MCF 10A (cell line): ENCODE measurements around the gene MERTK. TPM values are rescaled to one million over a fixed set of nuclear protein-coding genes. Genes with fewer than 3 reads are reported as not detected.
"Not testable (repeated sequence)": the region's sequence is repeated elsewhere in the genome, so short reads cannot be mapped to it uniquely, and the experiment has no call there.

ENCODE experiments used
- BruUV-seq: library from RNA; stranded (reverse); fragments of 400-500 nt; replicated peaks from 2 replicates; lab custom pipeline; 2021; lab: Mats Ljungman, UMichigan
- CTCF ChIA-PET: fragments of 300-600 bp; sonication (Branson Sonifier 250); formaldehyde crosslinking; extraction: SDS; loops from one replicate; lab custom pipeline; 2021; ENCODE audit warnings: antibody characterized with exemption, inconsistent platforms; lab: Yijun Ruan, JAX
- POLR2A ChIA-PET: fragments of 300-600, 350-650 bp; sonication (Branson Sonifier 250); formaldehyde crosslinking; extraction: SDS; loops from one replicate; lab custom pipeline; 2020; ENCODE audit warnings: antibody characterized with exemption, inconsistent platforms; lab: Yijun Ruan, JAX
- DNase-seq: peaks from one replicate; pipeline ENCODE4 v3.0.0-alpha.2; 2018; ENCODE audit not compliant: unreplicated experiment
- H3K27ac Mint-ChIP-seq: one replicate; pipeline ENCODE4 v1.8.0; 2022; ENCODE audit warnings: mild to moderate bottlenecking, low read depth, mixed read lengths; ENCODE audit not compliant: unreplicated experiment
- H3K27me3 Mint-ChIP-seq: one replicate; pipeline ENCODE4 v1.8.0; 2022; ENCODE audit warnings: mixed read lengths; ENCODE audit not compliant: insufficient read depth, unreplicated experiment
- H3K36me3 Mint-ChIP-seq: one replicate; pipeline ENCODE4 v1.8.0; 2022; ENCODE audit warnings: mild to moderate bottlenecking, moderate library complexity, mixed read lengths; ENCODE audit not compliant: insufficient read depth, unreplicated experiment
- H3K4me1 Mint-ChIP-seq: one replicate; pipeline ENCODE4 v1.8.0; 2022; ENCODE audit warnings: mixed read lengths; ENCODE audit not compliant: insufficient read depth, unreplicated experiment
- H3K4me3 Mint-ChIP-seq: one replicate; pipeline ENCODE4 v1.8.0; 2022; ENCODE audit warnings: mild to moderate bottlenecking, moderate library complexity, mixed read lengths; ENCODE audit not compliant: unreplicated experiment
- H3K9me3 Mint-ChIP-seq: one replicate; pipeline ENCODE4 v1.8.0; 2022; ENCODE audit warnings: mixed read lengths; ENCODE audit not compliant: unreplicated experiment
- CTCF ChIP-seq: fragments of 200-600 bp; IDR thresholded peaks from one replicate; pipeline ENCODE4 v1.8.0; 2022; ENCODE audit warnings: antibody characterized with exemption, mild to moderate bottlenecking; ENCODE audit not compliant: unreplicated experiment
- intact Hi-C: fragments of 100-400 bp; cut with micrococcal nuclease; formaldehyde crosslinking; loops from 2 replicates; pipeline ENCODE4 v1.14.1; 2022
- total RNA-seq: library from RNA; stranded (reverse); gene quantifications from 2 replicates; pipeline ENCODE4 v1.2.3, GENCODE V29; 2022

MERTK gene
- total RNA-seq, 1 experiment from 2014 or later, result 0.19 TPM

GRCh38 chr2:112035786-112036185 lies 137.4 kb downstream of the MERTK start:
- Mint-ChIP-seq H3K9me3 (peaks cover 9% of the 10 kb centered on the region), H3K4me1 (peaks cover 18% of the 10 kb centered on the region), H3K27ac (no peak overlapping the region), H3K4me3 (no peak overlapping the region), H3K36me3 (peaks cover 6% of the 10 kb centered on the region), H3K27me3 (no peaks in the 10 kb centered on the region)
- no peak for TF ChIP-seq CTCF
- BruUV-seq, result no TSS peak
- POLR2A ChIA-PET, result no interaction called here
- intact Hi-C loops, result no loop called here
- CTCF ChIA-PET, result no interaction called here
- DNase-seq, result no peak

- BruUV-seq, POLR2A ChIA-PET, H3K36me3 Mint-ChIP-seq, intact Hi-C loops, H3K4me1 Mint-ChIP-seq, DNase-seq, H3K27me3 Mint-ChIP-seq, H3K27ac Mint-ChIP-seq, H3K4me3 Mint-ChIP-seq: not testable (repeated sequence)
- H3K9me3 Mint-ChIP-seq, result peaks cover 14% of the 10 kb centered on the region
- CTCF ChIA-PET, result interaction anchor here (0.6 to 1.2 kb wide), 5 partner anchors 12 to 226 kb away, joined by 3 to 4 read pairs (median 3); partner anchors contain the start of gene TMEM87B
Measured at GRCh38 chr2:112039556-112039955, 141.1 kb downstream of the MERTK start.

GRCh38 chr2:112040066-112040465 lies 141.7 kb downstream of the MERTK start:
- H3K4me1 Mint-ChIP-seq, DNase-seq, BruUV-seq, POLR2A ChIA-PET, H3K27ac Mint-ChIP-seq, H3K4me3 Mint-ChIP-seq, H3K36me3 Mint-ChIP-seq, intact Hi-C loops, H3K27me3 Mint-ChIP-seq: not testable (repeated sequence)
- H3K9me3 Mint-ChIP-seq, result peaks cover 17% of the 10 kb centered on the region
- CTCF ChIA-PET, result interaction anchor here (1.0 to 1.4 kb wide), 3 partner anchors 100 to 153 kb away, joined by 3 to 6 read pairs (median 4); no protein-coding TSS in a partner anchor

- POLR2A ChIA-PET, result interaction anchor here (0.6 kb wide), 1 partner anchor 13 kb away, joined by 3 read pairs; no protein-coding TSS in a partner anchor
- CTCF ChIA-PET, result interaction anchor here (1.4 kb wide), 1 partner anchor 154 kb away, joined by 6 read pairs; no protein-coding TSS in a partner anchor
- H3K27ac Mint-ChIP-seq, DNase-seq, H3K36me3 Mint-ChIP-seq, H3K4me1 Mint-ChIP-seq, BruUV-seq, H3K27me3 Mint-ChIP-seq, H3K4me3 Mint-ChIP-seq, intact Hi-C loops: not testable (repeated sequence)
- H3K9me3 Mint-ChIP-seq, result peaks cover 31% of the 10 kb centered on the region
Measured at GRCh38 chr2:112041460-112041859, 143.1 kb downstream of the MERTK start.

- no peak for DNase-seq
- POLR2A ChIA-PET, result interaction anchor here (1.0 to 1.4 kb wide), 3 partner anchors 9 to 158 kb away, joined by 3 to 5 read pairs (median 4); partner anchors contain the start of gene TMEM87B
- no peaks in the 10 kb centered on the region for H3K36me3 Mint-ChIP-seq
- no peak overlapping the region for H3K4me3 Mint-ChIP-seq
- peaks cover 25% of the 10 kb centered on the region for H3K9me3 Mint-ChIP-seq
- BruUV-seq, result no TSS peak
- CTCF ChIA-PET, result interaction anchor here (3.6 kb wide), 1 partner anchor 158 kb away, joined by 18 read pairs; no protein-coding TSS in a partner anchor
- TF ChIP-seq CTCF, result no peak
- H3K4me1 Mint-ChIP-seq, result no peaks in the 10 kb centered on the region
- no peak overlapping the region for H3K27ac Mint-ChIP-seq
- no peaks in the 10 kb centered on the region for H3K27me3 Mint-ChIP-seq
- intact Hi-C loops, result no loop called here
Measured at GRCh38 chr2:112045446-112046014, 147.1 kb downstream of the MERTK start.
